NCI-H2196 treated with DMSO at 0.1 percent for 48 hours (cell line): ENCODE data around the gene NHLRC4.
A peak's percentile ranks its signal among the peaks of the same experiment; 100 is the strongest.

ENCODE experiments used
- DNase-seq: peaks from one replicate; lab custom pipeline; 2025; ENCODE audit not compliant: unreplicated experiment; lab: John Stamatoyannopoulos, UW

NHLRC4 gene, protein sequence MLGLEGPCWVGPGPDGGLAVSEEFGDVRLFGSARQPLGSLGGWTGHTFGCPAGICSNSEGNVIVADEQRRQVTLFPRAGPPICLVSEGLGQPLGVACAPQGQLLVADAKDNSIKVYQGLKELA

DNA sequence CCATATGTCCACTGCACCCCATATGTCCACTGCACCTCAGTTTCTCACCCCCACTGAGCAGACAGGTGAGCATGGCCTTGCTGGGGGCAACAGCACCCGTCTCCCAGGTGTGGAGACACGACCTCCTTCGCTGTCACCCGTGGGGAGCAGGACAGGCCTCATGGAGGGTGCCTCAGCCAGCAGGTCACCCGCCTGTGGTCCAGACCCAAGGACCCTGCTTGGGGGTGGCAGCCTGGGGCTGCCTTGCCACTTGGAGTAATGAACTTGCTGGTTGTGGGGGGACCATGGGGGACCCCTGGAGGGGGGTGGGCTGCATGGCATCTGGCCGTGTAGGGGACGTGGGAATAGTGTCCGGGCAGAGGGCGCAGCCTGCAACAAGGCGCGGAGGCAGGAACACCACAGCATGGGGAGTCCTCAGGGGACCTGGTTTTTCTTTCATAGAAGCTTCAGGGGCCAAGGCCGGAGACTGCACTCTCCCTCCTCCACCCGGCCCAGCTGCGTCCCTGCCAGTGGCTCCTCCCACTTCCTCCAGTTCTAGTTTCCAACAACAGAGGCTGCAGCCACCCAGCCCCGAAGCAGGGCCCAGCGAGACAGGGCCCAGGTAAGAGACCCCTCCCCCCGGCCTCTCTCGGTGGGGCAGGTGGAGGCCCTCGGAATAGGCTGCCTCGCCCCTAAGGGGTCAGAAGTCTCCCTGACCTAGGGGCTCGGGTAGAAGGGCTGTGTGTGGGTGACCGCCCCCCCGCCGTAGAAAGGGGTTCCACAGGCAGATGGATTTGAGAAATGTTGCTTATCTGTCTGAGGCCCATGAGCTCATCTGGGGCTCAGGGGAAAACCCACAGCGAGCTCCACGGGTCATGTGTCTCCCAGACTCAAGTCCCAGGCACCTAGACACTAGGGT, at the start of gene NHLRC4:
Gene NHLRC4, plus strand, starts transcription at position 531 of the 898 bp plus-strand sequence. CDS start 1,043 bp downstream, outside the sequence.
- peak; percentile 69 for DNase-seq

DNA sequence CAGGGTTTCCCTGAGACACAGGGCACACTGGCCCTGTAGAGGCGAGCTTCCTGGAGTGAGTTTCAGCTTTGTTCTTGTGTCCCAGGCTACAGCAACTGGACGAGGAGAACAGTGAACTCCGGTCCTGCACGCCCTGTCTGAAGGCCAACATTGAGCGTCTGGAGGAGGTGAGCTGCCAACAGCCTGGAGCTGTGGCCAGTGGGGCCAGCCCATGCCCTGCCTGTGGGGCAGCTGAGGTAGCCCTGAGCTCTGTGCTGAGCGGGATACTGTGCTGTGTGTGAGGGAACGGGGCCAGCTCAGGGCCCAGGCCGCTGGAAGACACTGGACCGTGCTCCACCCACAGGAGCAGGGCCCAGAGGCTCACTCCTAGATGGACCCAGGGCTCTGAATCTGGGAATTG, 47.9 kb upstream of the NHLRC4 start:
- no peak for DNase-seq

DNA sequence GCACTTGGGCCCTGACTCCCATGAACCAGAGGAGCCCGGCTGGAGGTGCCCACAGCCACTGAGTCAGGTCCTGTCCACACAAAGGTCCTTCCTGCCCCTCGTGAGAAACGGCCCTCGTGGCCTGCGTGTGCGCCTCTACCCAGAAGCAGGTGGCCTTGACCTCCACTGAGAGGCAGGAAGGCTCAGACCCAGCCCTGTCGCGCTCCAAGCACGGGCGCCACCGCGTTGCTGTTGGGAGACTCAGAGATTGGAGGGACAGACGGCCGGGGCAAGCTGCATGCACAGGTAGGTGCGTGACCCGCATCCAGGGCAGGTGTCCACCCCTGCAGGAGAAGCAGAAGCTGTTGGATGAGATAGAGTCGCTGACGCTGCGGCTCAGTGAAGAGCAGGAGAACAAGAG, 47.4 kb upstream of the NHLRC4 start:
- DNase-seq: no peak

DNA sequence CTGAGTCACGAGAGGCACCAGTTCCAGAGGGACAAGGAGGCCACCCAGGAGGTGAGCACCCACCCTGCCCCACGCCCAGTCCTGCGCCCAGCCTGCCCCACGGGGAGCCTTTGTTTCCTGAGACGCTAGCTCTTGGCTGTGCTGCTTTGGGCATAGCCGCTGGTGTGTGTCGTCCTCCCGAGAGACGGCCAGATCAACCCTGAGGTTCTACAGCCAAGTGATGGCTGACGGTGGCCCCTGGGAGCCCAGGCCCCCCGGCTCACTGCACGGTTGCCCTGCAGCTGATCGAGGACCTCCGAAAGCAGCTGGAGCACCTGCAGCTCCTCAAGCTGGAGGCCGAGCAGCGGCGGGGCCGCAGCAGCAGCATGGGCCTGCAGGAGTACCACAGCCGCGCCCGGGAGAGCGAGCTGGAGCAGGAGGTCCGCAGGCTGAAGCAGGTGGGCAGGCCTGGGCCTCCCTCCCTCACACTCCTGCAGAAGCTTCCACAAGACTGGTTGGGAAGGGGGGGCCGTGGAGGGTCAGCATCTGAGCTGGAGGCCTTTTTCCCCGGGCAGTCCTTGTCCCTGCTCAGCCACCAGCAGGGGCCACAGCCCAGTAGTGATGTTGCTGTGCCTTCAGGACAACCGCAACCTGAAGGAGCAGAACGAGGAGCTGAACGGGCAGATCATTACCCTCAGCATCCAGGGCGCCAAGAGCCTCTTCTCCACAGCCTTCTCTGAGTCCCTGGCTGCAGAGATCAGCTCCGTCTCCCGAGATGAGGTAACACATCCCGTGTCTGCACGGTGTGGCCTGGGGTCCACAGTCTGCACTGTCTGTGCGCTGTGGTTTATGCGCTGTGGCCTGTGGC, 46.7 kb upstream of the NHLRC4 start:
- no peak for DNase-seq

DNA sequence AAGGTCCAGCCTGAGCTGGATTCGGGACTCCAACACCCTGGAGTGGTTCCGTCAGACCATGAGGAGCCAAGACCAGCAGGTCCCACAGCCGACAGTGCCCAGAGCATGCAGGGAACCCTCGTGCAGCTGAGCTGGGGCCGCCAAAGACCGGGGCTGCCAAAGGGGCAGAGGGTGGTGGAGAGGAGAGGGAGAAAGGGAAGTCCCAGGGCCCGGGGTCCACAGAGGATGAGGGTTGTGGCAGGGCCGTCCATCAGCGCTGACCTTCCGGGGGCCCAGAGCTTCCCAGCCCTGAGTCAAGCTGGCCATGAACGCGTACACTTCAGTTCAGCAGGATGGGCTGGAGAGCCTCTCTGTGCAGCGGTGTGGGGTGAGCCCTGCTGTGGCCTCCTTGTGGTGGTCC, 46.0 kb upstream of the NHLRC4 start:
- DNase-seq: no peak

DNA sequence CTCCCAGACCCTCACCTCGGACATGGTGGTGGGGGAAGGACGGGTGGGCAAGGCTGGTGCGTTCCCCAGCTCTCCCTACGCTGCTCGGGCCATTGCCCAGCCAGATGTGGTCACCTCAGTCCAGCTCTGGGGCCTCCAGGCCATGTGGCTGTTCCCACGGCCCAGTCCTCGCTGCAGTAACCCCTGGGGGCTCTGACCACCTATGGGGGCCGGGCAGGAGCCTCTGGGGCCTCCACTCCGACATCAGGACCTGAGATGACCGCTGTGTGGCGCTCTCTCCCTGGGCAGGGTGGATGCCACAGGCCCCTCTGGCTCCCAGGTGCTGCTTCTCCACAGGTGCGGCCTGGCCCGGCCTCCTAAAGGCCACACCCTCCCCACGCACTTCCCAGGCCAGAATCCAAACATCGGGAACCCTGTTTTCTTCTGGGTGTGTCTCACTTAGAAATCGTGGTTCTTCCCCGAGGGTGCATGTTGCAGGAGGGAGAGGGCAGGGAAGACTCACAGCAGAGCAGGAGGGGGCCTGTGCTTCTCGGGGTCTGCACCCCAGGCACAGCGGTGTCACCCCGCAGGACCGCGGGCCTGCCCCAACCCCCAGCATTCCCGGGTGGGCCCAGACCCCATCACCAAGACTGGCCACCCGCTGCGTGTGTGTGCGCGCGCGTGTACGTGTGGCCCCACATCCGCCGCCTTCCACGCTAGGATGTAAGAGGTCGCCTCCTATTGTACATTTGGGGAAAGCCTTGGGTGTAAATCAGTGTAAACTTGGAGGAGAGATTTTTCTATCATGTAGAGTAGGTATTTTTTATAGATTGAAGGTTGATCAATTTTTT, 45.2 kb upstream of the NHLRC4 start:
- DNase-seq: no peak

DNA sequence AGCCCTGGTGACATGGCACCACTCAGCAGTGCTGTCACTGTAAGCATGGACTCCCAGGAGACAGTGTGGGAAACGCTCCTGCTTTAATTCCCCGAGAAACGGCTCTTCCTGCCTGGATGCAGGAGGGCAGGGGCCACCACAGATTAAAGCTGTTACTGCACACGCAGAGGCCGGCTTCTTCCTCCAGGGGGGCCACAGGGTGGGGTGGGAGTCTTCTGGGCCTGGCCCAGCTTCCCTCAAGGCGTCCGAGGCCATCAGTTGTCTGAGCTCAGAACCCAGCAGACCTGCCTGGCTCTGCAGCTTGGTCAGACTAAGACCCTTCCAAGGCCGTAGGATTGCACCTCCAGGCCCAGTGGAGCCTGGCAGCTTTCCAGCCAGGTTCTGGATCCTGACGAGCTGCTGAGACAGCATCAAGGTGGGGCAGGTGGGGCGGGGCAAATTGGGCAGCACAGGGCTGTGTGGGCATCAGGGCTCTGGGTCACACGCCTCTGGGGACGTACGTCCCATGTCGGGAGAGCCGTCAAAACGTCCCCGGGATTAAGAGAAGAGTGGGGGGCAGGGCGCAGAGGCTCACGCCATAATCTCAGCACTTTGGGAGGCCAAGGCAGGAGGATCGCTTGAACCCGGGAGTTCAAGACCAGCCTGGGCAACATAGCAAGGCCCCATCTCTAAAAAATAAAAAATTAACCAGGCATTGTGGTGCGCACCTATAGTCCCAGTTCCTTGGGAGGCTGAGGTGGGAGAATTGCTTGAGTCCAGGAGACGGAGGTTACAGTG, 44.3 kb upstream of the NHLRC4 start:
- no peak for DNase-seq

DNA sequence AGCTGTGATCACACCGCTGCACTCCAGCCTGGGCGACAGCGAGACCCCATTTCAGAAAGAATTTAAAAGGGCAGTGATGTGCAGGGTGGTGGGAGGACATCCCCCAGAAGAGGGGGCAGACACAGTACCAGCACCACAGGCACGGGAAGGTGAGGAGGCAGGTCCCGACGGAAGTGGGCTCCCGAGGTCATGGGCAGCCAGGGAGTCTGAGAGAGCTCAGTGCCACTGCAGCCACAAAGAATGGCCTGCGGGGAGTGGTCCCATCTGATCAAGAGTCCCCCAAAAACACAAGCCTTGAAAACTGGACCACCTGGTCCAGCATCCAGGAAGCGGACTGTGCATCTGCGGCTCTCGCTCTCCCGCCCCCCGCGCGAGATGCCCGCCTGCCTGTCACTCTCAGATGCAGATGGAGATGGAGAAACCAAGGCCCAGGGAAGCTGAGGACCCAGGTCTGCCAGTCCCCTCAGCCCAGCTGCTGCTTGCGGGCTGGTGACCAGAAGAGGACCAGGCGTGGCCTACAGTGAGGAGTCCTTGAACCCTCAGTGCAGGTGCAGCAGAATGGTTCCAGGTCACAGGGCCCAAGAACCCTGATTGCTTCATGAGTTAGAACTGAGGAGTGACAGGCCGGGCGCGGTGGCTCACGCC, 43.6 kb upstream of the NHLRC4 start:
- DNase-seq: no peak

DNA sequence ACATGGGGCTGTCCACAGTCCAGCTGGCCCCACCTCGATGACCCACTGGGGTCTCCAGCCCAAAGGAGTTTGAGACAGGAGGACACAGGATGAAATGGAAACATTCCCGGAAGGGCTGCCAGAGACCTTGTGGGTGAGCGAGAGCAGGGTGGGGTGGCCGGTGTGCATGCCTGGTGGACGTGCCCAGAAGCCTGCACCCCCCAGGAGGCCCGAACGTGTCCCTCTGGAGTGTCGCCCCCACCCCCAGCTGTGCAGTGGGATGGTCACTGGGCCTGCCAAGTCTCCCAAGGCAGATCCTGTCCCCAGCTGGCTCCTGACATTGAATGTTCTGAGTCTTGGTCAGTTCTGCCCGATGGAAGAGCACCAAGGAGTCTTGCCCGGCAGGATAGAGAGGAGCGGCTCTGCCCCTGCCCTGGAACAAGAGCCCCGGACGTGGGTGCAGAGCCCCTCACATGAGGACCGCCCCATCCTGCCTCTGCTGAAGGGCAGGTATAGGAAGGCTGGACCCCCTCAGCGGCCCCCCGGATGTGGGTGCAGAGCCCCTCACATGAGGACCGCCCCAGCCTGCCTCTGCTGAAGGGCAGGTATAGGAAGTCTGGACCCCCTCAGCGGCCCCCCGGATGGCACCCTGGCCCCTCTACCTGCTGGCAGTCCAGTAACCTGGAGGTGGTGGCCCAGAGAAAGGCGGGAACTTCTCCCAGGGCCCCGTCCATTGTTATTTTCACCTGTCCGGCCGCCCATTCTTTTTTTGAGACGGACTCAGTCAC, 42.3 kb upstream of the NHLRC4 start:
- DNase-seq: no peak

DNA sequence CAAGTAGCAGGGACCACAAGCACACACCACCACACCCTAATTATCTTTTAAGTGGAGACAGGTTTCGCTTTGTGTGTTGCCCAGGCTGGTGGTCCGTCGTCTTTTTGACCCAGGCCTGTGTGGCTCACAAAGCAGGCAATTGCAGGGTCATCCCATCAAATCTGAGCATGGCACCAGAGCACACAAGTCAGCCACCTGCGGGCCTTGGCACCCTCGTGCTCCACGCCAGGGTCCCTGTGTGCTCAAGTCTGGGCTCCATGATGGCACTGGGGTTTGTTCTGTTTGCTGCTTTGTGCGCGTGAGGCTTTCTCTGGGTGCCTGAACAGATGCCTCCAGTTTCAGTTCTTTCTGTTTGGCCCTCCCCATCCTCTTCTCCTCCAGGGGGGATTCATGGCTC, 41.7 kb upstream of the NHLRC4 start:
- no peak for DNase-seq

DNA sequence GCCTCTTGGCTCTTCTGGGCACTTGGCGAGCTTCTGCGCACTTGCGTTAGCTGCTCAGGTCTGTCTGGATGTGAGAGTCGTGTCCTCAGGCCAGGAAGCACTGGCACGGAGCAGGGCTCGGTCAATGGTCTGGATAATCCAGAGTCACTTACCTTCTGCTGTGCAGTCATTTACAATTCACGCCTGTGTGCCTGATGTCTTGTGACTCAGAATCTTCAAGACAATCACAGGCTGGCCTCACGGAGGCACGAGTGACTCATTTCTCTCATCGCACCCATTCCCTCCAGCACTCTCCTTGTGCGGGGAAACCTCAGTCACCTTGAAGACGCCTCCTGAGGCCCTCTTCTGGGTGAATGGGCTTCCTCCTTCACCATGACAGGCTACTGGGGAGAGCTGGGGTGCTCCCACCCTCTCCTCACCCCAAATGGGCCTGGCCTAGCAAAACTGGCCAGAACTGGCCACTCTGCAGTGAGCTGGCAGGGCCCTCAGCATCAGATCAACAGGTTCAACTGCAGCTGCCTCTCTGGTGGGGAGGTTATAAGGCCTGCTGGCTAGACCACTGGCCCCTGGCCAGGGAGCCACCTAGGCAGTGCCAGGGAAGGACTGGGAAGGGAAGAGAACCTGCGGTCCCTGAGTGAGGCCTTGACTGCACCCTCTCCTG, 41.2 kb upstream of the NHLRC4 start:
- DNase-seq: no peak

DNA sequence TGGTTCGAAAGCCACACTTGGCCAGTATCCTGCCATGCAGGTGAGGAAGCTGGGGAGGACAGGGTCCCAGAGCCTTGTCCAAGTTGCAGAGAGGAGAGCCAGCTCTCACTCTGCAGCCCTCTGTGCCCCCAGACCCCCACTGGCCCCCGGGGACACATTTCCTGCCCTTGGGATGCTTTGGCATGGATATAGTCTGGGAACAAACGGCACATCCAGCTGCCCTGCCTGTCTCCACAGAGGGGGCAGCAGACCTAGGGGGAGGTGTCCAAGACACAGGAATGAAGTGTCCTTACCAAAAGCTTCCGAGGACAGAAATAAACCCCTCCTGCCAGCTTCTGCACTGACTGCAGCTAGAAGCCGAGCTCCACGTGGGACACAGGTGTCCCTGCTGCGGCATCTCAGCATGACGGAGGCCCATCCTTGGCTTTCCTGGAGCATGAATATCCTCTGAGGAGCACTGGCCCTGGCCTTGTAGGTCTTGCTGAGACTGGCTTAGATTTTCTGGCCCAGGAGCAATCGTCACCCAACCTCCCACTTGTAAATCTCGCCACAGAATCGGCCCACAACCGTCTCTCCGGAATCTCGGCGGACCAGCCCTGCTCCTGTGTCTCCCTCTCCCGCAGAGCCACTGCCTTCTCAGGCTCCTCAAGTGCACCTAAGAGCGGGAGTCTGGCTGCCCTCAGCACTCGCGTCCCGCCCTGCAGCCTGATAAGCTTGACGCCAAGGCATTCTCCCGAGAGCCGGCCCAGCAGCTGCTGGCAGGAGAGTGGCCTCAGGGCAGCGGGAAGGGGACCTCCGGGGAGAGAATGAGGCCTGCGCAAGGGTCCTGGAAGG, 40.4 kb upstream of the NHLRC4 start:
- no peak for DNase-seq

DNA sequence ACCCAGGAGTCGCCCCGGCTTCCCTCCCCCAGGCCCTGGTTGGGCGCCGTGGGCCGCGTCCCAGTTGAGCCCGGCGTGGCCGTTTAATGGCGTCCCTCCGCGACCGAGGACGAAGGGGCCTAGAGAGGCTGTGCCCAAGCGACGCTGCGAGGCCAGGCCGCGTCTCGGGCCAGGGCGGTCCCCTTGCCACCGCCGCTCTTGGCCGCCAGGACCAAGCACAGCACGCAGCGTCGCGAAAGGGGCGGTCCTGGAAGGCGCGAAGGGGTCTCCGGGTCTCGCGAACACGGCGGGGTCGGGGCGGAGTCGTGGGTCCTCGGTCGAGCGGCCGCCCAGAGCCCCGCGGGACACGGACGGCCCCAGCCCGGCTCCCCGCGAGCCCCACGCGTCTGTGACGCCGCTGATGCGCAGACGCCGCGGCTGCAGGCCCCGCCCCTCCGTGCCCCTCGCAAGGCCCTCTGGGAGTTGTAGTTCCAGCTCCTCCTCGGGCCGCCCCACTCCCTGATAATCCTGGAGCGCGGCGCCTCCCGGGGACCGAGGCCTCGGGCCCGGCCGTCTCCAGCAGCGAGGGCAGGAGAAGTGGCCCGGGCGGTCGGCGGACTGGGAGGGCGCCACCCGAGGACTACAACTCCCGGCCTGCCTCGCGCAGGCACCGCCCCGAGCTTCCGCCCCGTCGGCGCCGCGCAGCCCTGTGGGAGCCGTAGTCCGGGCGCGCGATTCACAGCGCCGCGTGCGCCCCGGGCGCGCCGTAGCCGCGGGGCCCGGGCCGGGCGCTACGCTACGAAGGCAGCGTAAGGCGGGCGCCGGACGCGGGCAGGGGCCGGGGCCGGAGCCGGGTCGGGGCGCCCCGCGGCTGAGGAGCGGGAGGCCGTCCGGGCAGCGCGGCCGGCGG, 39.5 kb upstream of the NHLRC4 start, which contains the start of gene CAPN15:
Gene CAPN15, plus strand, starts transcription at position 698 of the 889 bp plus-strand sequence. CDS start 19,127 bp downstream, outside the sequence.
- peak; percentile 81 for DNase-seq

DNA sequence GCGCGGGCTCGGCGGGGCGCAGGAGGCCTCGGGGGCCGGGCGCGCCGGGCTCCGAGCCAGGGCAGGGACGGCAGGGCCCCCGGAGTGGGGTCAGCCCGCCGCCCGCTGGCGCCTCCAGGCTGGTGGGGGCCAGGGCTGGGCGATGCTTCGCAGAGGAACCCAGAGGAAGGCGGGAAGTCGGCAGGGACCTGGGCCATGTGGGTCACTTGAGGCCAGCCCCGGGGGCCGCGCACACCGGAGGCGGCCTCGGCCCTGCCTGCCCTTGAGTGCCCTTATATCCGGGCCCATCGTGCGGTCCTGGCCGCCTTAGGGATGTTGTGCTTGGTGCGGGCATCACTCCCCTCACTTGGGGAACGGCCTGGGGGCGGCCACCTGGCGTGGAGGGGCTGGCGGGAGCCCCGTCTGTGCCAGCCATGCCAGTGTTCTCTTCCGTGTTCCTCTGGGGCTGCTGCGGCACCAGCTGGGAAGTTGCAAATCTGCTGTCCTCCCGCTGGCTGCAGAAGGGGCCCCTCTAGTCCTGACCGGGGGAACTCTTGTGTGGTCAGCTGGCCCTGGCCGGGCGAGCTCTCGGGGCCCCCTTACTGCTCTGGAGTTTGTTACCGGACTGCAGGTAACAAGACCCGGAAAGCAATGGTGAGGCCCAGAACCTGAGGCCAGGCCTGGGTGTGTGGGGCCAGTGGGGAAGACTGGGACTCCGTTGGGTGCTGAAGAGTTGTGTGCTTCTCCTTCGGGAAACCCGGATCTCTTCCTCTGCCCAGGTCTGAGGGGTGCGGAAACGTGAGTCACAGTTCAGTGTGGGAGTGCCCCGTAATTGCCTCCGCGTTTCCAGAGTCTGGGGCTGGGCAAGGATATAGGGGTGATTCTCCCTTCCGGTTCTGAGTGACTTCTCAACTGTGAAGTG, 38.4 kb upstream of the NHLRC4 start:
- DNase-seq: no peak

DNA sequence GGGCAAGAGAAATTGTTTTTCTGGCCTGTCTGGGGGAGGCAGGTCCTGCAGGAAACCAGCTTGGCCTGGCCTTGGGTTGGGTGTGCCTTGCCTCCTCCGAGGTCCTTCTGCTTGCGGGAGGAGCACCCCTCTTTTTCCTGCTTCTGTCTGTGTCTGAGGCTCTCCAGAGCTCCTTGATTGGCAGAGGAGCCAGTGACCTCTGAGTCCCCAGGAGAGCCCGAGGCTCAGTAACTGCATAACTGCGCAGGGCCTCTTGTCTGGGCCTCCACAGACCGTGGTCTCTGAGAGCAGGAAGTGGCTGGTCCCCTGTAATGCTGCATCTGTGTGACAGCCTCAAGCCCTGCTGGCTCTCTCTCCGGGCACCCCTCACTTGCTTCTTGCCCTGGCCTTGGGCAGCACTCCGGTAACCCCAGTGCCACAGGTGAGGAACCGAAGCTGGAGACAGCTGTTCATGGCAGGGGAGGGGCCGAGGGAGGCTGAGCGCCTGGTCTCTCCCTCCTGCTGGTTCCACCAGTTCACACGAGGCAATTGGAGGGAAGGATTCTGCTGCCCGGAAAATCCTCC, 37.7 kb upstream of the NHLRC4 start:
- DNase-seq: no peak
